LoVo (cell line): ENCODE data around the gene MCHR1.
"Not testable (repeated sequence)": the region's sequence is repeated elsewhere in the genome, so short reads cannot be mapped to it uniquely, and the experiment has no call there.

Experiments
- DNase-seq: peaks from one replicate; pipeline ENCODE4 v3.0.0-alpha.2; 2016; ENCODE audit warnings: low spot score

MCHR1 gene

GRCh38 chr22:40679249-40679963 is at the start of gene MCHR1:
Gene MCHR1 (plus strand): TSS chr22:40679484. CDS start chr22:40679653, 169 bp downstream.
- no peak for DNase-seq

- DNase-seq: no peak
These were observed 47.4 kb upstream of the MCHR1 start for GRCh38 chr22:40631925-40632324.

GRCh38 chr22:40633036-40633435 is 46.2 kb upstream of the MCHR1 start:
- no peak for DNase-seq

GRCh38 chr22:40634119-40634903 is 45.0 kb upstream of the MCHR1 start:
- DNase-seq: no peak

- no peak for DNase-seq
These were observed 44.0 kb upstream of the MCHR1 start for GRCh38 chr22:40635043-40635939.

GRCh38 chr22:40635940-40636379 is 43.3 kb upstream of the MCHR1 start:
- DNase-seq: no peak

GRCh38 chr22:40636380-40637182 is 42.7 kb upstream of the MCHR1 start, which contains the start of gene MRTFA:
Gene MRTFA (minus strand): TSS chr22:40636719.
- peak; percentile 99 for DNase-seq

- DNase-seq: peak; percentile 64
These were observed 41.8 kb upstream of the MCHR1 start for GRCh38 chr22:40637183-40638150.

- no peak for DNase-seq
These were observed 41.0 kb upstream of the MCHR1 start for GRCh38 chr22:40638261-40638660.

- DNase-seq: no peak
These were observed 38.0 kb upstream of the MCHR1 start for GRCh38 chr22:40641269-40641668.

GRCh38 chr22:40642316-40642715 is 37.0 kb upstream of the MCHR1 start:
- DNase-seq: no peak

GRCh38 chr22:40645579-40646197 is 33.6 kb upstream of the MCHR1 start:
- DNase-seq: no peak

- DNase-seq: no peak
These were observed 30.9 kb upstream of the MCHR1 start for GRCh38 chr22:40648386-40648785.

GRCh38 chr22:40651057-40651456 is 28.2 kb upstream of the MCHR1 start:
- no peak for DNase-seq

GRCh38 chr22:40651563-40652501 is 27.5 kb upstream of the MCHR1 start:
- peak; percentile 97 for DNase-seq

GRCh38 chr22:40653361-40653760 is 25.9 kb upstream of the MCHR1 start:
- no peak for DNase-seq

- no peak for DNase-seq
These were observed 24.6 kb upstream of the MCHR1 start for GRCh38 chr22:40654522-40655167.

- DNase-seq: not testable (repeated sequence)
These were observed 23.3 kb upstream of the MCHR1 start for GRCh38 chr22:40655941-40656340.
